Measurements from ENCODE around the gene SLC22A2.

The SLC22A2 gene

DNA sequence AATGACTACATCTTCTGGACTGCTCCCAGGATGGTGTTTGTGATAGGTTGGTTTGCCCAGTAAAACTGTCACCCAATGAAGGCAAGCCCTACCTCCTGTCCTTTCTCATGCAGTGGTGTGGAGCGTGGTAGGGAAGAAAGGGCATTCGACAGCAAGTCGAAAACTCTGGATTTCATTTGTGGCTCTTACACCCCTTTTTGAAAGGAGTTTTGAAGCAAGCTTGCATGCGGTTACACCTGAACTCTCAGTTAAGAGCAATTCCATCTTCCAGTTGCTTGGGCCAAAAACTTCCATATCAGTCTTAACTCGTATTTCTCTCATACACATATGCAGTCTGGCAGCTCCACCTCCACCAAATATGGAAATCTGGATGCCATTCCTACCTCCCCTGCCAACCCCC is 19.7 kb upstream of the SLC22A2 start:
- TF ChIP-seq SIN3A (IDR thresholded peaks at IDR 0.05; ENCODE audit: borderline replicate concordance, insufficient read depth, low read length) (no peak), FOXP2 (optimal IDR thresholded peaks at IDR 0.05; ENCODE audit: borderline replicate concordance, extremely low read depth, extremely low read length, insufficient read depth) (no peak), POLR2AphosphoS5 (IDR thresholded peaks at IDR 0.05; ENCODE audit: low read depth, low read length) (no peak), TAF1 (IDR thresholded peaks at IDR 0.05; ENCODE audit: borderline replicate concordance, insufficient read depth, low read length) (no peak)
- TF ChIP-seq, protein P1, sequence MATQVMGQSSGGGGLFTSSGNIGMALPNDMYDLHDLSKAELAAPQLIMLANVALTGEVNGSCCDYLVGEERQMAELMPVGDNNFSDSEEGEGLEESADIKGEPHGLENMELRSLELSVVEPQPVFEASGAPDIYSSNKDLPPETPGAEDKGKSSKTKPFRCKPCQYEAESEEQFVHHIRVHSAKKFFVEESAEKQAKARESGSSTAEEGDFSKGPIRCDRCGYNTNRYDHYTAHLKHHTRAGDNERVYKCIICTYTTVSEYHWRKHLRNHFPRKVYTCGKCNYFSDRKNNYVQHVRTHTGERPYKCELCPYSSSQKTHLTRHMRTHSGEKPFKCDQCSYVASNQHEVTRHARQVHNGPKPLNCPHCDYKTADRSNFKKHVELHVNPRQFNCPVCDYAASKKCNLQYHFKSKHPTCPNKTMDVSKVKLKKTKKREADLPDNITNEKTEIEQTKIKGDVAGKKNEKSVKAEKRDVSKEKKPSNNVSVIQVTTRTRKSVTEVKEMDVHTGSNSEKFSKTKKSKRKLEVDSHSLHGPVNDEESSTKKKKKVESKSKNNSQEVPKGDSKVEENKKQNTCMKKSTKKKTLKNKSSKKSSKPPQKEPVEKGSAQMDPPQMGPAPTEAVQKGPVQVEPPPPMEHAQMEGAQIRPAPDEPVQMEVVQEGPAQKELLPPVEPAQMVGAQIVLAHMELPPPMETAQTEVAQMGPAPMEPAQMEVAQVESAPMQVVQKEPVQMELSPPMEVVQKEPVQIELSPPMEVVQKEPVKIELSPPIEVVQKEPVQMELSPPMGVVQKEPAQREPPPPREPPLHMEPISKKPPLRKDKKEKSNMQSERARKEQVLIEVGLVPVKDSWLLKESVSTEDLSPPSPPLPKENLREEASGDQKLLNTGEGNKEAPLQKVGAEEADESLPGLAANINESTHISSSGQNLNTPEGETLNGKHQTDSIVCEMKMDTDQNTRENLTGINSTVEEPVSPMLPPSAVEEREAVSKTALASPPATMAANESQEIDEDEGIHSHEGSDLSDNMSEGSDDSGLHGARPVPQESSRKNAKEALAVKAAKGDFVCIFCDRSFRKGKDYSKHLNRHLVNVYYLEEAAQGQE (IDR thresholded peaks at IDR 0.05; ENCODE audit: insufficient read depth in 1 of 2, low read depth in 2 of 2, low read length in 2 of 2) = no peak

DNA sequence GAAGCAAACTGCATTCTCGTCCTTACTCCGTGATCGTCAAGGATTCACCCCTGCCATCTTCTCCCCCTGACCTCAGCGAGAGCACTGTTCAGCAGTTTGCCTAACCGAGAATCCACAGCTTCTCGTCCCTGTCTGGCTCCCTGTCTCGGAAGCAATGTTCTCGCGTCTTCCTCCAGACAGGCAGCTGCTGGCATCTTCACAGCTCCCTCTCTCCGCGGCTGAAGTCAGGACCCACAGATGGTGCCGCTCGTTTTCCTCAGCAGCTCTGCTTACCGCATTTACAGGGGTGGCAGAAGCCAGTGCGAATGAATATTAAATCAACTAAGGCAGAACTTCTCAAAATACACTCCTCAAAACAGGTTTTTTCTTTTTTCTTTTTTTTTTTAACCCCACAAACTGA is 18.9 kb upstream of the SLC22A2 start:
- TF ChIP-seq TAF1 (IDR thresholded peaks at IDR 0.05; ENCODE audit: borderline replicate concordance, insufficient read depth, low read length) (no peak), FOXP2 (optimal IDR thresholded peaks at IDR 0.05; ENCODE audit: borderline replicate concordance, extremely low read depth, extremely low read length, insufficient read depth) (no peak), SIN3A (IDR thresholded peaks at IDR 0.05; ENCODE audit: borderline replicate concordance, insufficient read depth, low read length) (no peak), POLR2AphosphoS5 (IDR thresholded peaks at IDR 0.05; ENCODE audit: low read depth, low read length) (no peak)
- TF ChIP-seq, protein P1 (IDR thresholded peaks at IDR 0.05; ENCODE audit: insufficient read depth in 1 of 2, low read depth in 2 of 2, low read length in 2 of 2) = no peak

GRCh38 chr6:160277144-160277543 is 18.5 kb upstream of the SLC22A2 start:
- no peak for TF ChIP-seq SIN3A (IDR thresholded peaks at IDR 0.05; ENCODE audit: borderline replicate concordance, insufficient read depth, low read length)
- TF ChIP-seq TAF1 (IDR thresholded peaks at IDR 0.05; ENCODE audit: borderline replicate concordance, insufficient read depth, low read length) = no peak
- TF ChIP-seq FOXP2 (optimal IDR thresholded peaks at IDR 0.05; ENCODE audit: borderline replicate concordance, extremely low read depth, extremely low read length, insufficient read depth) = no peak
- TF ChIP-seq, protein P1 (IDR thresholded peaks at IDR 0.05; ENCODE audit: insufficient read depth in 1 of 2, low read depth in 2 of 2, low read length in 2 of 2) = no peak
- no peak for TF ChIP-seq POLR2AphosphoS5 (IDR thresholded peaks at IDR 0.05; ENCODE audit: low read depth, low read length)

DNA sequence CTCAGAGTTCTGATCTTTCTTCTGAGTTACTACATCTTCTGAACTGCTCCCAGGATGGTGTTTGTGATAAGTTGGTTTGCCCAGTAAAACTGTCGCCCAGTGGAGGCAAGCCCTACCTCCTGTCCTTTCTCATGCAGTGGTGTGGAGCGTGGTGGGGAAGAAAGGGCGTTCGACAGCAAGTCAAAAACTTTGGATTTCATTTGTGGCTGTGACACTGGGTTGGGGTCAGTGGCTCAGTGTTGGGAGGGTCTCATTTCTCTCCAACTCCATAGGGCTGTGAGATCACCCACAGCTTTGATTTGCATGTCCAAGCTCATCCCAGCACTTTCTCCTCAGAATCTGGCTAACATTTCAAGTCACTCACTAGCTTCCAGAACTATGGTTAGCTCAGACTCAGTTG is 17.5 kb upstream of the SLC22A2 start:
- TF ChIP-seq, protein P1 (IDR thresholded peaks at IDR 0.05; ENCODE audit: insufficient read depth in 1 of 2, low read depth in 2 of 2, low read length in 2 of 2) = no peak
- TF ChIP-seq FOXP2 (optimal IDR thresholded peaks at IDR 0.05; ENCODE audit: borderline replicate concordance, extremely low read depth, extremely low read length, insufficient read depth) (no peak), POLR2AphosphoS5 (IDR thresholded peaks at IDR 0.05; ENCODE audit: low read depth, low read length) (no peak), TAF1 (IDR thresholded peaks at IDR 0.05; ENCODE audit: borderline replicate concordance, insufficient read depth, low read length) (no peak), SIN3A (IDR thresholded peaks at IDR 0.05; ENCODE audit: borderline replicate concordance, insufficient read depth, low read length) (no peak)

DNA sequence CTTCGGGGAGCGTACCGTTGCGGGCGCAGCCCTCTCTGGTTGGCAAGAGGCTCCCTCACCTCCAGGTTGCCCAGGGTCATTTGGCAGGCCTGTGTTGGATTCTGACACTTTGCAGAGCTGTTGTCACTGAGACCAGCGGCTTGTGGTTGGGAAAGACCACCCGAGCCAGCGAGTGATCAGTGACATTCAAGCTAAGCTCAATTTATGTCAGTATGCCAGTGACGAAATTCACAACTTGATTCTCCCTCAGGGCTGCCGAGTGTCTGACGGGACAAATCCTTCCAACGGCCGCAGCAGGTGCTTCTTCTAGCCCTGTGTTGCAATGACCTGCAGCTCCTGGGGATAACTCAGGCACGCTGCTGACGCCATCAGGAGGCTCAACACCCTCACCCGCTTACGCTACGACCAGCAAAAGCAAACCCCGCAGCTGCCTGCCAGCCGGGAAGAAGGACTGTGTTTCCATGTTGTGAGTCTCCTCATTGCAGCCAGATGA is 16.9 kb upstream of the SLC22A2 start:
- TF ChIP-seq POLR2AphosphoS5 (IDR thresholded peaks at IDR 0.05; ENCODE audit: low read depth, low read length) = no peak
- no peak for TF ChIP-seq FOXP2 (optimal IDR thresholded peaks at IDR 0.05; ENCODE audit: borderline replicate concordance, extremely low read depth, extremely low read length, insufficient read depth)
- TF ChIP-seq, protein P1 (IDR thresholded peaks at IDR 0.05; ENCODE audit: insufficient read depth in 1 of 2, low read depth in 2 of 2, low read length in 2 of 2) = no peak
- TF ChIP-seq SIN3A (IDR thresholded peaks at IDR 0.05; ENCODE audit: borderline replicate concordance, insufficient read depth, low read length) = no peak
- no peak for TF ChIP-seq TAF1 (IDR thresholded peaks at IDR 0.05; ENCODE audit: borderline replicate concordance, insufficient read depth, low read length)
